Inflammatory macrophage treated with lipopolysaccharide for 4 hours (primary cell): ENCODE measurements around the gene FOXD3.

Experiments
- DNase-seq: peaks from one replicate; pipeline ENCODE4 v3.0.0-alpha.2; 2020

Gene FOXD3

DNA sequence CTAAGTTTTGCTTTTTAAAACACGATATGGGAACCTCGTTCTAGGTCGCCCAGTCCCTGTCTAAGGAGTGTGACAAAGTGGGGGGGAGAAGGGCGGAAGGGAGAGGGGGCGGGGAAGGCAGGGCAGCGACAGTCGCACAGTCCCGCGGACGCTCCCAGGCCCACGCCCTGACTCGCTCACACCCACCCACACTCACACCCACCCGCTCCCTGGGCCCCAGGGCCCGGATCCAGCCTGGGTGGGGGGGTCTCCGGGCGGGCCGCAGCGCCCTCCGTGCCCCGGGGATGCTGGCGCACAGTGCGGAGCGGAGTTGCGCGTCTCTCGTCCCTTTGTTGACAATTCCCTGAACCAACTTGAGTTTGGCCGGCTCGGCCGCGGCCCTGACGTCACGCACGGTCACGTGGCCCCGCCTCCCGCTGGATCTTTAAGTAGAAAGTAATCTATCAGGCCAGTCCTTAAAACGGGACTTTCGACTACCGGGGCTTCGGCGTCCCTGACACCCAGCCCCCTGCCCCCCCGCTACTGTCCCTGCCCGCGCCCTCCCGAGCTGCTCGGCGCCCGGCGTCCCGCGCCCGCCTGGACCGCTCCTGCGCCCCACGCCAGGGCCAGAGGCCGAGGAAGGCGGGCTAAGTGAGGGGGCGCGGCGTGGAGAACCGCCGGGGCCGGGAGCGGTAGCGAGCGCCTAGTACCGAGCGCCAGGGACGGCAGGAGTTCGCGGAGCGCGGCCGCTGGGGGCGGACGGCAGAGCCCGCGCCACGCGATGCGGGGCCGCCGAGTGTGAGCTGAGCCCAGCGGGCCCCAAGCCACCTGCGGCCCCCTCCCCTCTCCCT is at the start of gene FOXD3:
FOXD3 (plus strand) TSS at position 454 of the 830 bp plus-strand sequence. CDS start 492 bp downstream, outside the sequence.
- peak; percentile 69 for DNase-seq

DNA sequence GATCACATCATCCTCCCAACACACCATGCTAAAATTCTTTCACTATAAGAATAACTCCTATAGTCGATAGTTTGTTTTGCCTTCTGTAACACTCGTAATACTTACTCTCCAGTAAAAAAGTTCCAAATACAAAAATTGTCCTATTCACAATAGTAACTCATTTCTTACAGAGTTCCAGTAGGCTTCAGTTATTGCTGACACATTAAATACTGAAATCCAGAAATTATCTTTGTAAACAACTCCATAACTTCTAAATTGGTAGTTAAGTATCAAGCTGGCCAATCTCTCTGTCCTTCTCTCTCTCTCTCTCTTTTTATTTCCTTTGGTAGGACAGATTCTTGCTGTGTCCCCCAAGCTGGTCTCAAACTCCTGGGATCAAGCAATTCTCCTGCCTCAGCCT is 49.6 kb upstream of the FOXD3 start:
- no peak for DNase-seq

DNA sequence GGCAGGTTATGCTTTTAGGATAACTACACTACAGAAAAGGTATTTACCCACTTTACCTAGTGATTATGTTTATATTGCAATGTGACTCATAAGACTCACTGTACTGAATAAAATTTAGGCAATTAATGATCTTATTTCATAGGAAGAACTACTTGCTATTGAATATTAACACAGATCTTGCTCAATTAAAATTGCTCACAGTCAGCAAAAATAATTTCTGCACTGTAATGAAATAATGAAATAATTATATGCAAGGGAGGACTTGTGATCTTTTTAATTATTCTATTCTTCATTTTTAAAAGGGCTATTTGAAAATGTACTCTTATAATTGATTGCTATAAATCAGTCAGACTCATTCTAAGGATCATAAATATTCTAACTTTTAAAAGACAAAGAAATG is 48.0 kb upstream of the FOXD3 start:
- DNase-seq: no peak

DNA sequence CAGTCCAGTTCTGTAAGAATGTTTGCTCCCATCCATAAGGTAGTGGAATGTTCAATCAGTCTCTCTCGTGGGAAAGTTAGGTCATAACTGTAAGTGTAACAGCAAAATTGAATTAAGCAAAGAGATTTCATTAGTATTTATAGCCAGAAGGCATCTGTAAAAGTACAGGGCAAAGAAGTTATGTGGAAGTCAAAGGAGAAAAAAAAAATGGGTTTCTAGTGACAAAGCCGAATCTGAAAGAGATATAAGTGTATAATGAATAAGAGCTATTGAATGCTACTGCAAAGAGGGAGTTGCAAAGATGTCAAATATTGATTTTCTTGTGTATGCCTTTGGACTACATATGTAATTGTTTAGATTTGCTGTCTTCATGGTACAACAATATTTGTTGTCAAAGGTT is 47.4 kb upstream of the FOXD3 start:
- no peak for DNase-seq

DNA sequence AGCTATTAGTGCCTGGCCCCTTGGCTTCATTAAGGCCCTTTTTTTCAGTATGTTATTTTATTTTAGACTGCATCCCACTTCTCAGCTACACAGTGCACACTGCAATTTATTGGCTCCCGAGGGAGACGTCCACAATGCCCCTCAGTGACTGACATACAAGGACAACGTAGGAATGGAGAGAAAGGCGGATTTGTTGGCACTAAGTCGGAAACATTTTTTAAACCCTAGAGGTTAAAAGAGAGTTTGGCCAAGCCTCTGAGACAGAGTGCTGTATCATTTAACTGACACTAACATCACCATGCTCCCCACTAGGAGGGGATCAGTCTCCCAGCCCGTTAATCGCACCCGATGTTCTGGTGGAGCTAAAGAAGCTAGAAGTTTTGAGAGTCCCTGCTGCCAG is 45.7 kb upstream of the FOXD3 start:
- DNase-seq: no peak

DNA sequence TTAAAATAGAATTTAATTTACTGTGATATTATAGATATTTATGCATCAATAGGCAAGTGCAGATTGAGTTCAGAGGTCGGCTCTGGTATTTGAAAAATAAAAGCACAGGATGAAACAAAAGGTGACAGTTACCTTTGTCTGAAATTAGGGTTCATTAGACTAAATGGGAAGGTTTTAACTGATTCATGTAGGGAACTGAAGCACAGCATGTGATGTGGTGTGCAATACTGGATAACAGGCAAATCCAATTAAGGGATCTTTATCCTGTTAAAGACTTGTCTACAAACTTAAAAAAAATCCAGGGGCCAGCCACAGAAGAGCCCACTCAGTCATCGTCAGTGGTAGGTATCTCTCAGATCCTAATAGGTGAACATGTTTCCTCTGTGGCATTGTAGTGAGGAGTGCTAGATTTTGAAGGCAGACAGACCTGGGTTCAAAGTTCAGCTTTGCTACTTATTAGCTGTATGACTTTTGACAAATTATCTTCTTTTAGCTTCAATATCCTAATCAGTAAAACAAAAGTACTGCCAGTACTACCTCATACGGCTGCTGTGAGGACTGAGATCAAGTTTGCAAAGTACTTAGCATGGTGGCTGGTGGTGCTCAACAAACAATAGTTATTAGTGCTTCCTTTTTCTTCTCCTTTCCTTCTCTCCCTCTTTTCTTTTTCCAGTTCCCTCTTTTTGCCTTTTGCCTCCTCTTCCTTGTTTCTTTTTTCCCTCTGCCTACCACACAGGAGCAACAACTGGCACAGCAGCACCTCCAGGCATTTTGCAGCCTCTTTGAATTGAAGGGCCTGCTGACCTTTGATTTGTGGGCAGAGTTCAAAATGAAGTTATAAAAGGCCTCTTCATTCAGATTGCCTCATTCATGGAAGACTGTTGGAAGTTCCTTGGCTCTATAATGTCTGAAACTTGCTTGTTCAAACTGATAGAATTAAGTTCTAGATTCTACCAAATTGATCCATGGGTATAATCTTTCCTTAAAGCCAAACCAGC is 44.9 kb upstream of the FOXD3 start:
- no peak for DNase-seq

DNA sequence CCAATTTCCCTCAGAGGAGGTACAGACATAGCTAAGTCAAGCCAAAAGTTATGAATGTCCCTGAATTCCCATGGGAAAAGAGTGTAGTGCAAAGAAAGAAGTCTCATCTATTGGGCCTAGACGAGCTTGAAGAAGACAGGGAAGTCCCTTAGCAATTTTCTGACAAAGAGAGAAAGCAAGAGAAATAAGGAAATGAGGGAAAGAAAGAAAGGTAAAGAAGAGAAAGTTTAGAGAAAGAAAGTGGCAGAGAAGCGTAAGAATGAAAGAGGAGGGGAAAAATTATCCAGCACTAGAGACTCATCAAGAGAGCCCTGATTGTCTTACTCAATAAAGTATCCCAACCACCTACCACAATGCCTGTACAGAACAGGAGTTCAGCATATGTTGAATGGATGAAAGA is 40.6 kb upstream of the FOXD3 start:
- DNase-seq: no peak

DNA sequence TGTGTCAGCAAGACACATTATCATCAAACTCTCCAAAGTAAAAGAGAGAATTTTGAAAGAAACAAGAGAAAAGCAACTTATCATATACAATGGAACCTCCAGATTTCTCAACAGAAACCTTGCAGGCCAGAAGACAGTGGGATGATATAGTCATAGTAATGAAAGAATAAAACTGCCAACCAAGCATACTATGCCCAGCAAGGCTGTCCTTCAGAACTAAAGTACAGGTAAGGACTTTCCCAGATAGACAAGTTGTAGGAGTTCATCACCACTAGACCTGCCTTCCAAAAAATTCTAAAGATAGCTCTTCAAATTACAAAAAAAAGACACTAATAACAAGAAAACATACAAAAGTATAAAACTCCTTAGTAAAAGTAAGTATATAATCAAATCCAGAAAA is 33.2 kb upstream of the FOXD3 start:
- DNase-seq: no peak

DNA sequence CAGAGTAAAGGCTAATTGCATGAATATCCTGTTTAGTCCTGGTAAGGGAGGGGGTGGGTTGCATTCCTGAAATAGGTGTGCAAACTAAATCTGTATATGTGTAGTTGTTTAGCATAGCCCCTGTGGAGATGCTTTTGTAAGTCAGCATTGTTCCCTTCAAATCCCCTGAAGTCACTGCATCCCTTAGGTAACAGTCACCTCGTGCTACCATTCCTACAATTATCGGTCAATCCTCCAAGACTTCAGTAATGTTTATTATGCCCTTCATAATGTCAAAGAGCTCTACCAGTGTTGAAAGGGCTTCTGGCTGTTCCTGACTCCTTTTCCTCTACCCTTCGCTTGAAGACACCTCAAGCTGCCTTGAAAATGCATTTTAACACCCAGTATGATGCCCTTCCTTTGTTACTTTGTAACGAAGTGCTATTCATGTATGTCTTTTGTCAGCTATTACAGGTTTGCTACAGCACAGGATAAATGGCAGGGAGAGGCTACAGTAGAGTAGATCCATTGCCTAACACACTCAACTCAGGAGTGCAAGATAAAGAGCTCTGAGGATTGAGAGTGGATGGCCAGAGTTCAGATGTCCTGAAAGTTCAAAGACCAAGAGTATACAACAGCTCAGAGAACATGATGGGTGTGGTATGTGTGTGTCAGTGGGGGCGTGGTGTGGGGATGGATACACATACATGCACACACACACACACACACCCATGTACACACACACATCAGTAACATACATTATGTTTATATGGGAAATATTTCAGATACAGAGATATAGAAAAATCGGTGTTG is 27.4 kb upstream of the FOXD3 start:
- DNase-seq: no peak

DNA sequence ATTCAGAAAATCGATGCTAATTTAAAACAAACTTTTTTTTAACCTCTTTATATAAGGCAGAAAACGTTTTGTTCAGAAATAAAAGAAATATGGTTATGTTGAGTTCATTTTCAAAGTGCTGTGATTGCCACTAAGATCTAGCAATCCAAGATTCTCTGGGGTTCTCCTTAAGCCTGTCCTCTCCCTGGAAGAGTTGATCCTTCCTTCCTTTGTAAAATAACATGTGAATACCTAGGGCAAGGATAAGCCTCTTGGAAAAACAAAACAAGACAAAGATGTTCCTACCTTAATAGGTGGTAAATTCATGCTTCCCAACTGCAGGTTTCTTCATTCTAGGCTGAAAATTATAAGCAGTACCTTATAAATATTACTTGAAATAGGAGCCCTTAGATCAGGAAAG is 18.0 kb upstream of the FOXD3 start:
- no peak for DNase-seq

DNA sequence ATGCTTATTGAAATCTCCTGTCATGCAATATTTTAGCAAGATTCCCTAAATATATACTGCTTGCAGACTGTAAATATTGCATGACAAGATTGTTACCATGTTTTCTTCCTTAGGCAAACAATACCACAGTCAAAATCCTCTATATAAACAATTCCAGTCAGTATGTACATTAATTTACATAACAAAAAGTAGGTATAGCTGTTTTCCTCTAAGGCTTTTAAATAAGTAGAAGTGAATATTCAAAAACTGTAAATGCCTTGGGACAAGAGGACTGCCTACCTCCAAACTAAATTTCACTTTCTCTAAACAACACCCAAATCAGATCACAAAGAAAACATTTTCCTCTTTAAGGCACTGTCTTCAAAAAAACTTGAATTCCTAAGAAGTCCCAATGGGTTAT is 17.3 kb upstream of the FOXD3 start:
- DNase-seq: no peak

DNA sequence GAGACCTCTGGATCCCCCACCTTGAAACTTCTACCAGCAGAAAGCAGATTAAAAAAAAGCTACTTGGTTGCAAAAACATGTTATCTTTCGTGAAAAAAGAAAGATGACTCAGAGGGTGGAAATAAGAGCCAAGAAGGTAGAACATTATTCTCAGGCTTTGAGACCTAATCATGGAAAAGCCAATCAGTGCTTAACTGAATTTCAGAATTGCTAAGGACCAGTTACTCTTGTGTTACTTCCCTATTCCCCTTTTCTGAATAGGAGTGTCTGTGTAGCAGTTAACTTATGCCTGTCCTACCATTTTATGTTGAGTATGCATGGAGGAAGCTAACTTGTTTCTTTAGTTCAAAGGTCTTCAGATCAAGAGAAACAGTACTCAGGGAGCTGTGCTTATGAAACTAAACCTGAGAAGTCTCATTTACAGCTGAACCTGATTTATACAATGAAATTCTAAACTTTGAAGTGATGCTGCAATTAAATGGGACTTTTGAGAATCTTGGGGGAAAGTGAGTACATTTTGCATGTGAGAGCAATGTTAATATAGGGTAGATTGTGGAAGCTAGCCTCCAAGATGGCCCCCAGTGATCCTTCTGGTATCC is 15.1 kb upstream of the FOXD3 start:
- no peak for DNase-seq

DNA sequence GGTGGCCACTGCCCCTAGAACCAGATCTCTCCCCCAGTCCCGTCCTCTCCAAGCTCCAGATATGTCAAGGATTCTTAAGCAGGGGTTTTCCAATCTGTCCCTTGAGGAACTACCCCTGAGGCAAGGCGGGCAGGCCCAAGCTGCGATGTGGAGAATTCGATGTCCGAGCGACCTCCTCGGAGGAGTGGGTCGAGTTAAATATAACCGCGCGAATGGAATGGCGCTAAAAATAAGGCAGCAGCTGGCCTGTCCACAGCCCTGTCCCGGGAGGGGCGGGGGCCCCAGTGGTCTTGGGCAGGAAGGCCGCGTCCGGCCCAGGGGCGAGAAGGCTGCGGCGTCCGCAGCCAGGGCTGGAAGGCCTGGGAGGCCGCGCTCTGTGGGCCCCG is 5.8 kb upstream of the FOXD3 start:
- no peak for DNase-seq

DNA sequence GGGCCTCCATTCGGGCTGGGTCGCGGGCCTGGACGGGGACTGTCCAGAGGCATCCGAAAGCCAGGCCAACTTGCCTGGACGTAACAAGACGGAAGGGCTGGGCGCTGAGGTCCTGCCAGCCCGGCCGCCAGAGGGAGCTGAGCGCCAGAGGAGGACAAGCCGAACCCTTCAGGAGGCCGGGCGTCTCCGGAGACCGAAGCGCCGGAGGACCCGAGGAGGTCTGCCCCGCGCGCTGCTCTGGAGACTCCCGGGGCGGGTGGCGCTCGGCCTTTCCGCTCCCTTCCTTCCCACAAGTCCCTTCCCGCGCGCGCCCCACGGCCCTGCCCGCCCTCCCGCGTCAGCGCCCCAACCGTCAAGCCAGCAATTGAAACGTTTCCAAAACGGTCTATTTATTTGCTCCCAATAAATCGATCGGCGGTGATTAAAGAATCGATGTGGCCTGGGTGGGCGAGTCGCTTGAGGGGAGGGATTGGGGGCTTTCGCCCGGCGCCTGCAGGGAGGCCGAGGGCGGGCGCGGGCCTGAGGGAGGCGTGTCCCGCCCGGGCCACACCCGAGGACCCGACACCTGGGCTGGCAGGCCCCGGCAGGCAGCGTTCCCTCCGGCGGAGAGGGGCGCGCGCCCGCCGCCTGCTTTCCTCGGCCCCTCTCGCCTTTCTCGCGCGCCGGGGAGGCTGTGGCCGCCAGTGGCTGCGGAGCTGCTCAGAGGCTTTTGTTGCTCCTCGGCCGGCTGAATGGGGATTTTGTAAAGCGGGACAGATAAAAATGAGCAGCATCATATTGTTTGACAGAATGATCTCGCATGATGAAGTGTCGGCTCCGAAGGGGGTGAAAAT is 5.2 kb upstream of the FOXD3 start:
- DNase-seq: peak; percentile 86

DNA sequence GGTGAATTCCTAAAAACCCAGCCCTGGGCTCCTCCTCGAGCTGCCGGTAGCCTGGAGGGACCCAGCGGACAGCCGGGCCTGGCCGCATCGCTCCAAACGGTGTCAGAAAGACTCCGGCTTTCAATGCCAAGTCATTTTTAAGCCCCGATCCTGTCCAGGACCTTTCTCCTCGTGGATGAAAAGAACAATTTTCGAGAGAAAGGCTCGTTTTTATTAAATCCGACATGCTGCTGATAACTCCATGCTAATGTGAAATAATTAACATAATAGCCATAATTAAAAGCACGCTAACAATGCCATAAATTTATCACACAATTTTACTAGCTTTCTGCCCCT is 4.6 kb upstream of the FOXD3 start:
- DNase-seq: no peak

DNA sequence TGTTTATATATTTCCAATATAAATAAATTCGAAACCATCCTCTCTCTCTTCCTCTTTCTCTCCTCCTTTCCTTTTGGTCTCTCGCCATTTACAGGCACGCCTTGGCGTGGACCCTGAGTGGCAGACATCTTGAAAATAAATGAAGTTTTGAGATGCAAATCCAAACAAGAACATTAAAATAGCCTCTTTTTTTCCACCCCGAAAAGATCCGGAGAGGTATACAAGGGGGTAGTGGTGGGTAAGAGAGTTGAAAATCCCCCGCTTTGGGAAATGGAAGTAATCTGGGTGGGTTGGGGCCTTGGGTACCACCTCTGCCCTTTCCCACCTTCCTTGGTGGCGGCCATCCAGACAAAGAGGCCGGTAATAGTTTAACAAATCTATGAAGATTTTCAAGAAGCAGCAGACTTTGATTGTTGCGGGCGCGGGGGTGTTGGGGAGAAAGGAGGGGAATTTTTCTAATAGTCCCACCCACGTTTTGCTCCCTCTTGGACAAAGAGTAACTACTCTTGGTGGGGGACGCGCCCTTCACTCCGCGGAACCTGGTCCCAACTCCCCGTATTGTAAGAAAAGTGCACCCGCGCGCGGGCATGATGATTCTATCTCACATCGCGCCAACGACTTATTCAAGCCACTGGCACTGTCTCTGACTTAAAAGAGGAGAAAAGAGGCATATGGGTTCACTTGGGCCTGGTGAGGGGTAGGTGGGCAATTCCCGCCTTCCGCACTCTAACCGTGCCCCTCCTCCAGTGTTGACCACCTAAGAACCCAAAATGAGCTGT is 4.0 kb upstream of the FOXD3 start:
- DNase-seq: no peak

DNA sequence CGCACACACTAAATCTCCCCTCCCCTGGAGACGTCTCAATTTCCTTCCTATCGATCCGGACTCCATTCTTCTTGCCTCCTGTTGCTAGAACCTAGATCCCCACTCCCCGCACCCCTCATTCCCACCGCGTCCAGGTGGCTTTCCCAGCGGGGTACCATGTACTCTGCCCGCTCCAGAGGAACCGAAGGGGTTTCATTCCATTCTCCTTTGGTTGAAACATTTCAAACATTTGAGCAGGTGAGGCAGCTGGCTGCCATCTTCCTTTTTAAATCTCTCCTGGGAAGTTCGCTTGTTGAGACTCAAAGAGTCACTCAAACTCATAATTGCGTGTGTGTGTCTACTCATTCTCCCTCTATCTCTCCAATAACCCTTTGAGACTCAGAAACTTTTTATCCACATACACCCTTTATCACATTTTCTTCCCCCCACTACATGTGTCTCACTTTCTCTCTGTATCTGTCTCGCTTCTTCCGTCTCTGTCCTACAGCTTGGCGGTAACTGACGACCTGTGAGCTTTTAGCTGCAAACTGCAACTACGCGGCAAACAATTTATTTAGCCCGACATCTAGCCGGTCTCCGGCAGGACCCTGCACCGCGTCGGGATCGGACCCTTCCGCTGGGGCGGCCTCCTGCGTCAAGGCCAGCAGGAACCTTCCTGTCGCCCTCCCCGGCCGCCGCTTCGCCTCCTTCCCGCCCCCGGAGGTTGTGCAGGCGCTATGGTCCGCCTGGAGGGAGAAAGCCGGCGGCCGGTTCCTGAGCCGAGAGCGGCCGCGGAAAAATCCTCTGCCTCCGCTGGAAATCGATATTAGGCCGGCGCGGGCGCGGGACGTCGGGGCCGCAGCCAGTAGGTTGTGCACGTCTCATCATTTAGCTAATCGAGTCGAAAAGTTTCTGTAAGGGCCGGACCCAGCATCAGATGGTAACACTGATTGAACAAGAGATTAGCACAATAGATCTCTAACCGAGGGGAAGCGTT is 3.0 kb upstream of the FOXD3 start:
- DNase-seq: no peak

DNA sequence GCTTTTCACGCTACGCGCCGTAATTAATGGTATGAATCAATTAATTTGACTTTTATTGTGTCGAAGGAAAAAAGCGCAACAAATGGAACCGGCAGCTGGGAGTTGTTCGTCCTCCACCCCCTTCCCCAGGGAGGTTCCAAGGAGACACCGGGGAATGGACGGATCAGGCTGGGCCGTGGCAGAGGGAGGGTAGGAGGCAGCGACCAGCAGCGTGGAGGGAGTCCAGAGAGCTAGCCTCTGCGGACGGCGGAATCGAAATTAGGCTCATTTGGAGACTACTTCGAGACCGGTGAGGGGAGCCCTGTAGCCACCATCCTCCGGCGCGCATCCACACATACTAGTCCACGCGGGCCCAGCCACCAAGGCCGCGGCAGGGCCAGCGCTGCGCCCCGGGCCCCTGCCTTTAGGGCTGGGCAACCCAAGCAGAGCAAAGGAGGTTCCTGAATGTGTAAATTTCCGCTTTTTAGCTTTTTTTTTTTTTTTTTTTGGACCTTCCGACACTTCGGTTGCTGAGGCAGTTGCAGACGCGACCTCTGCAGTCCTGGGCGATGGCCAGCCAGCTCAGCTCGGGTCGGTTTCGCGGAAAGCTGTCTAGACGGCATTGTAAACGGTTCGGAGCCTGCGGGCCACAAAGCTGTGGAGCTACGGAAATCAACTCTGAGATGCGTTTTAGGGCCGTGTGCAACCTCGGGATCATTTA is 2.2 kb upstream of the FOXD3 start:
- peak; percentile 55 for DNase-seq
